CD14-positive monocyte (primary cell): ENCODE data around the gene RNASE4. TPM values are rescaled to one million over a fixed set of nuclear protein-coding genes. Genes with fewer than 3 reads are reported as not detected.

ENCODE experiments used
- DNase-seq, 3 donors: peaks; one replicate each; pipeline ENCODE4 v3.0.0-alpha.2; 2011 to 2022
- H2AFZ ChIP-seq: 2 replicates; pipeline ENCODE4 v1.6.0; 2012; ENCODE audit warnings: mild to moderate bottlenecking, low read depth, low read length, inconsistent platforms; ENCODE audit not compliant: insufficient read depth, poor library complexity, severe bottlenecking
- H3K27ac ChIP-seq, 2 donors: 1 replicate in 1 of 2; 2 replicates in 1 of 2; pipeline ENCODE4 v1.5.1; 2012 to 2013; ENCODE audit warnings: low read length in 2 of 2, control low read depth in 1 of 2, inconsistent platforms in 1 of 2, low read depth in 1 of 2, mild to moderate bottlenecking in 1 of 2
- H3K27me3 ChIP-seq, 2 donors: one replicate each; pipeline versions ENCODE4 v1.6.0 to v1.6.1; 2011 to 2013; ENCODE audit warnings: low read length in 2 of 2; ENCODE audit not compliant: control insufficient read depth in 2 of 2, insufficient read depth in 2 of 2
- H3K36me3 ChIP-seq, 2 donors: replicated peaks in 1 of 2; 1 replicate in 1 of 2; 2 replicates in 1 of 2; pipeline versions ENCODE4 v1.5.1 to v1.6.1; 2012 to 2013; ENCODE audit warnings: low read length in 2 of 2, control low read depth in 1 of 2, inconsistent platforms in 1 of 2, mild to moderate bottlenecking in 1 of 2; ENCODE audit not compliant: insufficient read depth in 2 of 2, control insufficient read depth in 1 of 2
- H3K4me1 ChIP-seq, 2 donors: 1 replicate in 1 of 2; 2 replicates in 1 of 2; pipeline versions ENCODE4 v1.5.1 to v1.6.1; 2012 to 2013; ENCODE audit warnings: low read length in 2 of 2, control low read depth in 1 of 2, inconsistent platforms in 1 of 2, mild to moderate bottlenecking in 1 of 2, moderate library complexity in 1 of 2; ENCODE audit not compliant: insufficient read depth in 2 of 2, control insufficient read depth in 1 of 2
- H3K4me2 ChIP-seq: replicated peaks from 2 replicates; pipeline ENCODE3; 2012; ENCODE audit warnings: low read length, moderate library complexity, mild to moderate bottlenecking; ENCODE audit not compliant: poor library complexity, severe bottlenecking; ENCODE audit errors: extremely low read depth
- H3K4me3 ChIP-seq, 3 experiments: fragments of 200-600 bp in 1 of 3; sonication (generic) in 1 of 3; replicated peaks in 1 of 3; 1 replicate in 2 of 3; 2 replicates in 1 of 3; pipeline ENCODE4 v1.5.1; 2011 to 2013; ENCODE audit warnings: low read length in 3 of 3, mild to moderate bottlenecking in 3 of 3, control low read depth in 2 of 3, low read depth in 2 of 3, inconsistent platforms in 1 of 3, moderate library complexity in 1 of 3
- H3K79me2 ChIP-seq: 2 replicates; pipeline ENCODE4 v1.6.0; 2012; ENCODE audit warnings: mild to moderate bottlenecking, control low read depth, inconsistent platforms, low read length, moderate library complexity; ENCODE audit not compliant: insufficient read depth
- H3K9ac ChIP-seq: 2 replicates; pipeline ENCODE4 v1.6.0; 2017; ENCODE audit warnings: low read length, mild to moderate bottlenecking; ENCODE audit not compliant: insufficient read depth, poor library complexity, severe bottlenecking
- H3K9me3 ChIP-seq, 2 donors: replicated peaks in 1 of 2; 1 replicate in 1 of 2; 2 replicates in 1 of 2; pipeline versions ENCODE4 v1.5.1 to v1.6.1; 2012 to 2013; ENCODE audit warnings: low read length in 2 of 2, control low read depth in 1 of 2; ENCODE audit not compliant: control insufficient read depth in 1 of 2, insufficient read depth in 1 of 2
- H4K20me1 ChIP-seq: 2 replicates; pipeline ENCODE4 v1.6.0; 2012; ENCODE audit warnings: mild to moderate bottlenecking, low read length, control low read depth, moderate library complexity; ENCODE audit not compliant: insufficient read depth
- H3K27ac Mint-ChIP-seq, 7 donors: one replicate each; pipeline ENCODE4 v1.8.0; 2020; ENCODE audit warnings: mild to moderate bottlenecking in 7 of 7, mixed read lengths in 7 of 7, moderate library complexity in 6 of 7, inconsistent platforms in 2 of 7
- H3K27me3 Mint-ChIP-seq, 3 donors: one replicate each; pipeline ENCODE4 v1.8.0; 2021 to 2022; ENCODE audit warnings: low read depth in 3 of 3, mild to moderate bottlenecking in 3 of 3, mixed read lengths in 3 of 3, moderate library complexity in 3 of 3, inconsistent platforms in 1 of 3
- H3K36me3 Mint-ChIP-seq, 2 donors: one replicate each; pipeline ENCODE4 v1.8.0; 2020; ENCODE audit warnings: mixed read lengths in 2 of 2, inconsistent platforms in 1 of 2, mild to moderate bottlenecking in 1 of 2
- H3K4me1 Mint-ChIP-seq: one replicate; pipeline ENCODE4 v1.8.0; 2020; ENCODE audit warnings: mild to moderate bottlenecking, mixed read lengths
- H3K4me3 Mint-ChIP-seq, 2 donors: one replicate each; pipeline ENCODE4 v1.8.0; 2020; ENCODE audit warnings: mild to moderate bottlenecking in 2 of 2, mixed read lengths in 2 of 2, moderate library complexity in 1 of 2
- H3K9me3 Mint-ChIP-seq, 7 donors: one replicate each; pipeline ENCODE4 v1.8.0; 2020 to 2022; ENCODE audit warnings: mixed read lengths in 7 of 7, mild to moderate bottlenecking in 6 of 7, moderate library complexity in 6 of 7, inconsistent platforms in 2 of 7
- CTCF ChIP-seq: fragments of 200-600 bp; IDR thresholded peaks from one replicate; pipeline ENCODE4 v1.8.0; 2022; ENCODE audit warnings: antibody characterized with exemption, mild to moderate bottlenecking
- WGBS: methylation state at CpG from one replicate; pipeline ENCODE4 v1.1.5; 2013; ENCODE audit warnings: missing lambda C conversion rate; ENCODE audit not compliant: insufficient coverage; 5-methylcytosine and 5-hydroxymethylcytosine counted together
- intact Hi-C, 2 donors: fragments of 100-400 bp; cut with micrococcal nuclease; formaldehyde crosslinking; loops; one replicate each; pipeline versions ENCODE4 v1.15.0 to v1.15.1; 2023
- polyA plus RNA-seq, 3 donors: library from polyadenylated mRNA; depleted of rRNA in 1 of 3; unstranded in 2 of 3; stranded (reverse) in 1 of 3; fragments of 300-500 nt in 2 of 3; fragments of >200 nt in 1 of 3; fragmentation: Illumina TruSeq in 2 of 3; gene quantifications; 1 replicate in 2 of 3; 2 replicates in 1 of 3; pipeline ENCODE4 v1.2.3, GENCODE V29; 2012 to 2021

The RNASE4 gene
- polyA plus RNA-seq, 3 donors = 18.5 to 85.8 (median 49.1) TPM

GRCh38 chr14:20688167-20688839 is 3.9 kb downstream of the RNASE4 start, which contains the start of gene ANG:
Gene ANG (plus strand): TSS chr14:20688764. CDS start chr14:20693565, 4,801 bp downstream.
- TF ChIP-seq CTCF = no peak
- Histone ChIP-seq H3K79me2 (peaks cover 10% of the 10 kb centered on the region), H4K20me1 (no peaks in the 10 kb centered on the region), H3K4me3 (no peak within 1 kb of the TSS), H3K9ac (no peak within 1 kb of the TSS), H2AFZ (no peak within 1 kb of the TSS), H3K9me3 (no peaks in the 10 kb centered on the region), H3K27ac (no peak within 1 kb of the TSS), H3K4me2 (no peak within 1 kb of the TSS), H3K4me1 (peaks cover 27 to 29% of the 10 kb centered on the region in 2 donors), H3K27me3 (no peaks in the 10 kb centered on the region), H3K36me3 (peaks cover under 1 to 3% of the 10 kb centered on the region in 2 donors)
- Mint-ChIP-seq H3K36me3 (peaks cover 11 to 15% of the 10 kb centered on the region in 2 donors), H3K9me3 (no peaks in the 10 kb centered on the region), H3K27me3 (peaks cover 0 to 4% (median 0%) of the 10 kb centered on the region in 3 donors), H3K4me1 (peaks cover 30% of the 10 kb centered on the region), H3K27ac (no peak within 1 kb of the TSS), H3K4me3 (no peak within 1 kb of the TSS)
- 72% methylated on average over 4 of the region's 7 CpGs for WGBS
- no peak for DNase-seq
- intact Hi-C loops = loop anchor here (5.0 to 10.0 kb wide), 4 partner anchors 214 to 416 kb away; partner anchors contain the start of genes TMEM253 (in 1 of the 2) and ZNF219 (in 1 of the 2)

GRCh38 chr14:20690848-20691640 is 6.7 kb downstream of the RNASE4 start:
- Histone ChIP-seq H3K36me3 (peaks cover 11 to 13% of the 10 kb centered on the region in 2 donors), H3K9ac (no peak overlapping the region), H3K4me1 (peaks cover 6 to 8% of the 10 kb centered on the region in 2 donors), H3K9me3 (no peaks in the 10 kb centered on the region), H4K20me1 (no peaks in the 10 kb centered on the region), H3K27me3 (no peaks in the 10 kb centered on the region), H3K27ac (no peak overlapping the region), H2AFZ (no peak overlapping the region), H3K79me2 (peaks cover 10% of the 10 kb centered on the region), H3K4me3 (no peak overlapping the region), H3K4me2 (no peak overlapping the region)
- 6% methylated on average over 2 of the region's 9 CpGs for WGBS
- Mint-ChIP-seq H3K27ac (no peak overlapping the region), H3K4me1 (peaks cover 15% of the 10 kb centered on the region), H3K36me3 (peaks cover 31 to 34% of the 10 kb centered on the region in 2 donors), H3K4me3 (no peak overlapping the region), H3K9me3 (no peaks in the 10 kb centered on the region), H3K27me3 (no peaks in the 10 kb centered on the region)
- TF ChIP-seq CTCF = peak; percentile 91
- intact Hi-C loops = loop anchor here (5.0 to 10.0 kb wide), 2 partner anchors 34 to 284 kb away; no protein-coding TSS in a partner anchor
- DNase-seq = peak; percentile 56 to 84 (median 69)
